Neural cell (in vitro differentiated cells): ENCODE data around the gene PTPRG. TPM values are rescaled to one million over a fixed set of nuclear protein-coding genes. Genes with fewer than 3 reads are reported as not detected.

Experiments
- H2AFZ ChIP-seq: fragments of 200-600, 300-800 bp; sonication (generic), shearing (Covaris generic); 2 replicates; pipeline ENCODE4 v1.6.0; 2014; ENCODE audit warnings: low read depth, mild to moderate bottlenecking, antibody characterized with exemption, low read length, moderate library complexity
- H3F3A ChIP-seq: fragments of 200-600 bp; shearing (Covaris generic); 2 replicates; pipeline ENCODE4 v1.6.1; 2016; ENCODE audit warnings: mild to moderate bottlenecking, moderate library complexity, mixed read lengths, antibody characterized with exemption, low read length; ENCODE audit not compliant: insufficient read depth, poor library complexity, severe bottlenecking
- H3K27ac ChIP-seq: fragments of 200-600, 300-800 bp; sonication (generic), shearing (Covaris generic); 2 replicates; pipeline ENCODE4 v1.5.1; 2014; ENCODE audit warnings: mild to moderate bottlenecking, low read length, moderate library complexity
- H3K27me3 ChIP-seq: fragments of 300-800, 200-600 bp; sonication (generic), shearing (Covaris generic); 2 replicates; pipeline ENCODE4 v1.6.0; 2014; ENCODE audit warnings: mild to moderate bottlenecking, low read depth, low read length, moderate library complexity; ENCODE audit not compliant: insufficient read depth
- H3K36me3 ChIP-seq: fragments of 300-800, 200-600 bp; sonication (generic), shearing (Covaris generic); 2 replicates; pipeline ENCODE4 v1.5.1; 2014; ENCODE audit warnings: mild to moderate bottlenecking, antibody characterized with exemption, low read length, moderate library complexity; ENCODE audit not compliant: insufficient read depth
- H3K4me2 ChIP-seq: fragments of 300-800, 200-600 bp; sonication (generic), shearing (Covaris generic); 2 replicates; pipeline ENCODE4 v1.6.0; 2014; ENCODE audit warnings: mild to moderate bottlenecking, low read length
- H3K4me3 ChIP-seq: fragments of 300-800, 200-600 bp; sonication (generic), shearing (Covaris generic); 2 replicates; pipeline ENCODE4 v1.5.1; 2014; ENCODE audit warnings: mild to moderate bottlenecking, low read length, moderate library complexity
- H3K79me2 ChIP-seq: fragments of 200-600 bp; shearing (Covaris generic); replicated peaks from 2 replicates; pipeline ENCODE4 v1.6.0; 2014; ENCODE audit warnings: mild to moderate bottlenecking, low read length, moderate library complexity; ENCODE audit not compliant: insufficient read depth
- H3K9ac ChIP-seq: fragments of 300-800, 200-600 bp; sonication (generic), shearing (Covaris generic); 2 replicates; pipeline ENCODE4 v1.6.1; 2016; ENCODE audit warnings: mild to moderate bottlenecking, low read length, mixed read lengths
- H3K9me2 ChIP-seq: fragments of 200-600 bp; shearing (Covaris generic); 2 replicates; pipeline ENCODE4 v1.6.1; 2016; ENCODE audit warnings: mild to moderate bottlenecking, low read length, mixed read lengths; ENCODE audit not compliant: insufficient read depth
- H3K9me3 ChIP-seq: fragments of 200-600, 300-800 bp; sonication (generic), shearing (Covaris generic); 2 replicates; pipeline ENCODE4 v1.6.1; 2016; ENCODE audit warnings: mild to moderate bottlenecking, mixed run types, low read length, moderate library complexity, mixed read lengths
- H4K20me1 ChIP-seq: fragments of 200-600 bp; shearing (Covaris generic); 2 replicates; pipeline ENCODE4 v1.6.1; 2016; ENCODE audit warnings: mild to moderate bottlenecking, mixed run types; ENCODE audit not compliant: insufficient read depth
- CTCF ChIP-seq: fragments of 450-650 bp; IDR thresholded peaks from 2 replicates; pipeline ENCODE4 v1.5.1; 2014; ENCODE audit warnings: antibody characterized with exemption, mild to moderate bottlenecking, moderate library complexity; ENCODE audit not compliant: poor library complexity, severe bottlenecking
- EP300 ChIP-seq: fragments of 450-650 bp; conservative IDR thresholded peaks from 2 replicates; pipeline ENCODE4 v1.6.1; 2014; ENCODE audit warnings: antibody characterized with exemption, mild to moderate bottlenecking, moderate library complexity; ENCODE audit not compliant: poor library complexity, severe bottlenecking
- EZH2 ChIP-seq: fragments of 200-600, 300-800 bp; shearing (Covaris generic), sonication (generic); IDR thresholded peaks from 2 replicates; pipeline ENCODE4 v1.6.1; 2014; ENCODE audit warnings: antibody characterized with exemption, low read length, borderline replicate concordance, mild to moderate bottlenecking; ENCODE audit not compliant: insufficient read depth, poor library complexity, severe bottlenecking
- MXI1 ChIP-seq: fragments of 450-650 bp; conservative IDR thresholded peaks from 2 replicates; pipeline ENCODE4 v1.6.1; 2014; ENCODE audit warnings: antibody characterized with exemption, mild to moderate bottlenecking; ENCODE audit not compliant: poor library complexity, severe bottlenecking
- POLR2AphosphoS5 ChIP-seq: IDR thresholded peaks from 2 replicates; pipeline ENCODE4 v1.6.1; 2012
- RAD21 ChIP-seq: fragments of 450-650 bp; conservative IDR thresholded peaks from 2 replicates; pipeline ENCODE4 v1.6.1; 2014; ENCODE audit warnings: antibody characterized with exemption, mild to moderate bottlenecking, moderate library complexity
- REST ChIP-seq: IDR thresholded peaks from 2 replicates; pipeline ENCODE4 v1.6.1; 2012; ENCODE audit warnings: borderline replicate concordance
- SMC3 ChIP-seq: fragments of 450-650 bp; conservative IDR thresholded peaks from 2 replicates; pipeline ENCODE4 v1.6.1; 2014; ENCODE audit warnings: antibody characterized with exemption, mild to moderate bottlenecking, moderate library complexity; ENCODE audit not compliant: poor library complexity
- TAF1 ChIP-seq: IDR thresholded peaks from 2 replicates; pipeline ENCODE4 v1.6.1; 2012; ENCODE audit warnings: low read depth
- polyA plus RNA-seq: library from polyadenylated mRNA; depleted of rRNA; stranded (reverse); fragments of >200 nt; gene quantifications from 2 replicates; pipeline ENCODE4 v1.2.3, GENCODE V29; 2014

The PTPRG gene
- polyA plus RNA-seq, 1 donor from 2014 or later, result 33.1 TPM

DNA sequence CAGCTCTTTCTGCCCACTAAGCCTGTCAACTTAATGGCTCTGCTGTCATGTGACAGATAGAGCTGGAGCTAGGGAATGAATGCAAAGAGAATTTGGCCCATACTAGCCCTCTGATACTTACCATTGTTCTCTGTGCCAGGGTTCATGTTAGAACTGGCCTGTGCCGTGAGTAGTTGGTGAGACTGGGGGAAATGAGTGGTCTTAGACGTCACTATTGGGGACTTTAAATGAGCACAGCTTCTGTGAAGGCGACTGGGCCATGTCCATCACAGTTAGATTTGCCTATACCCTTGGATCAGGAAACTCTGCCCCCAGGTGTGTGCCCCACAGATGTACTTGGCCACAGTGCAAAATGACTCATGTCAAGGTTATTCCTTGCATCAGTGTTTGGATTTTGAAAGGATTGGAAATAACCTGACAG lies 124.9 kb downstream of the PTPRG start:
- H3K9me2 ChIP-seq, result no peaks in the 10 kb centered on the region
- no peaks in the 10 kb centered on the region for H3K36me3 ChIP-seq
- H3K79me2 ChIP-seq, result no peaks in the 10 kb centered on the region
- TF ChIP-seq MXI1 (no peak), CTCF (no peak), SMC3 (no peak), EP300 (no peak), REST (no peak), TAF1 (no peak), RAD21 (no peak), POLR2AphosphoS5 (no peak)
- no peak overlapping the region for H3K9ac ChIP-seq
- H3K4me3 ChIP-seq, result no peak overlapping the region
- H3K27me3 ChIP-seq, result no peaks in the 10 kb centered on the region
- peaks cover 2% of the 10 kb centered on the region for H3F3A ChIP-seq
- H3K9me3 ChIP-seq, result no peaks in the 10 kb centered on the region
- H3K27ac ChIP-seq, result no peak overlapping the region
- no peak overlapping the region for H2AFZ ChIP-seq
- no peaks in the 10 kb centered on the region for H4K20me1 ChIP-seq
- H3K4me2 ChIP-seq, result no peak overlapping the region

DNA sequence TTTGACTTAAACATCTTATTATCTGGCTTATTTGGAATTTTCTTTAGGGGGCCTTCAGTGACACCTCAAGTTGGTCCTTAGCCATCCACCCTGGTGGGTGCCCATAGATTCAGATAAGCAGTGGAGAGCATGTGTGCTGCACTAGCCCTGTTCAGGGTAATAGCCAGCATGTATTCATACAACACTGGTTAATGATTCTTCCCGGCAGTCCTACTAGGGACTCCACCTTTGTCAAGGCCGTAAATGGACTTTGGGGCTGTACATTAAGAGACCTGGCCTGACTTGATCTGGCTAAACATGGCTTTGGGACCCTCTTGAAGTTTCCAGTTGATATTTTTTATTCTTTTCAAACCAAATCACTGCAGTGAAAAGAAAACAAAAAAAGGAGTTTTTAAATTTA lies 125.8 kb downstream of the PTPRG start:
- H2AFZ ChIP-seq, result no peak overlapping the region
- H3F3A ChIP-seq, result peaks cover 2% of the 10 kb centered on the region
- no peaks in the 10 kb centered on the region for H4K20me1 ChIP-seq
- no peaks in the 10 kb centered on the region for H3K27me3 ChIP-seq
- H3K27ac ChIP-seq, result no peak overlapping the region
- H3K36me3 ChIP-seq, result no peaks in the 10 kb centered on the region
- H3K79me2 ChIP-seq, result no peaks in the 10 kb centered on the region
- no peak overlapping the region for H3K4me2 ChIP-seq
- H3K9me3 ChIP-seq, result no peaks in the 10 kb centered on the region
- no peaks in the 10 kb centered on the region for H3K9me2 ChIP-seq
- no peak overlapping the region for H3K4me3 ChIP-seq
- TF ChIP-seq REST, result no peak
- TF ChIP-seq SMC3, result no peak
- TF ChIP-seq EP300, result no peak
- no peak for TF ChIP-seq TAF1
- TF ChIP-seq POLR2AphosphoS5, result no peak
- TF ChIP-seq RAD21, result no peak
- no peak for TF ChIP-seq MXI1
- TF ChIP-seq EZH2, result no peak
- TF ChIP-seq CTCF, result no peak
- H3K9ac ChIP-seq, result no peak overlapping the region
